Keratinocyte (primary cell): ENCODE measurements around the gene SH3BGRL. TPM values are rescaled to one million over a fixed set of nuclear protein-coding genes. Genes with fewer than 3 reads are reported as not detected.

Experiments
- DNase-seq: peaks from one replicate; pipeline ENCODE4 v3.0.0-alpha.2; 2011; ENCODE audit warnings: low read depth, missing footprints, low spot score
- FAIRE-seq: peaks from 2 replicates; lab custom pipeline; 2011; peaks lifted over from hg19 to GRCh38; lab: Jason Lieb, UNC
- H2AFZ ChIP-seq: 2 replicates; pipeline ENCODE4 v1.6.0; 2012; ENCODE audit warnings: low read length, control low read depth, inconsistent platforms; ENCODE audit not compliant: control insufficient read depth
- H3K27ac ChIP-seq: 2 replicates; pipeline ENCODE4 v1.5.1; 2011; ENCODE audit warnings: low read length; ENCODE audit not compliant: control insufficient read depth, insufficient read depth
- H3K27me3 ChIP-seq: 3 replicates; pipeline ENCODE4 v1.6.0; 2011; ENCODE audit warnings: low read length; ENCODE audit not compliant: control insufficient read depth, insufficient read depth; ENCODE audit errors: extremely low read depth
- H3K36me3 ChIP-seq, 2 experiments: 2 replicates in 1 of 2; 3 replicates in 1 of 2; pipeline ENCODE4 v1.5.1; 2011; ENCODE audit warnings: low read length in 2 of 2, mild to moderate bottlenecking in 1 of 2; ENCODE audit not compliant: control insufficient read depth in 2 of 2, insufficient read depth in 2 of 2; ENCODE audit errors: extremely low read depth in 1 of 2
- H3K4me1 ChIP-seq: 3 replicates; pipeline ENCODE4 v1.5.1; 2011; ENCODE audit warnings: low read length; ENCODE audit not compliant: control insufficient read depth, insufficient read depth; ENCODE audit errors: extremely low read depth
- H3K4me2 ChIP-seq: 3 replicates; pipeline ENCODE4 v1.6.0; 2011; ENCODE audit warnings: low read depth, low read length; ENCODE audit not compliant: control insufficient read depth, insufficient read depth; ENCODE audit errors: extremely low read depth
- H3K4me3 ChIP-seq, 3 experiments: fragments of 200-600 bp in 1 of 3; sonication (generic) in 1 of 3; 2 replicates in 2 of 3; 3 replicates in 1 of 3; pipeline ENCODE4 v1.5.1; 2011 to 2016; ENCODE audit warnings: low read length in 3 of 3, mild to moderate bottlenecking in 3 of 3, control low read depth in 2 of 3, inconsistent platforms in 1 of 3, low read depth in 1 of 3, mixed read lengths in 1 of 3, mixed run types in 1 of 3, moderate library complexity in 1 of 3; ENCODE audit not compliant: control insufficient read depth in 2 of 3, insufficient read depth in 2 of 3; ENCODE audit errors: extremely low read depth in 1 of 3
- H3K79me2 ChIP-seq: 2 replicates; pipeline ENCODE4 v1.6.0; 2012; ENCODE audit warnings: low read length; ENCODE audit not compliant: control insufficient read depth, insufficient read depth
- H3K9ac ChIP-seq: 3 replicates; pipeline ENCODE4 v1.6.0; 2011; ENCODE audit warnings: low read length; ENCODE audit not compliant: control insufficient read depth, insufficient read depth; ENCODE audit errors: extremely low read depth
- H3K9me1 ChIP-seq: 3 replicates; pipeline ENCODE4 v1.6.0; 2011; ENCODE audit warnings: low read length; ENCODE audit not compliant: control insufficient read depth, insufficient read depth; ENCODE audit errors: extremely low read depth
- H3K9me3 ChIP-seq: 2 replicates; pipeline ENCODE4 v1.5.1; 2012; ENCODE audit warnings: low read depth, low read length; ENCODE audit not compliant: control insufficient read depth
- H4K20me1 ChIP-seq: 3 replicates; pipeline ENCODE4 v1.6.0; 2011; ENCODE audit warnings: low read length; ENCODE audit not compliant: control insufficient read depth, insufficient read depth; ENCODE audit errors: extremely low read depth
- EZH2 ChIP-seq: IDR thresholded peaks from one replicate; pipeline ENCODE4 v1.6.1; 2012; ENCODE audit warnings: inconsistent platforms, mild to moderate bottlenecking, low read length, moderate library complexity
- dilution Hi-C: fragments of 300-500 bp; cut with MboI; formaldehyde crosslinking; loops from one replicate; pipeline ENCODE4 v1.7.0; 2020; ENCODE audit warnings: low sequenced_read_pairs; ENCODE audit not compliant: extremely low pct_ligation_motif_present
- polyA plus RNA-seq, 5 experiments: library from polyadenylated mRNA; depleted of rRNA in 3 of 5; stranded (reverse) in 3 of 5; stranded (forward) in 1 of 5; unstranded in 1 of 5; fragments of >200 nt; gene quantifications; 1 replicate in 1 of 5; 2 replicates in 3 of 5; 3 replicates in 1 of 5; pipeline versions ENCODE4 v1.2.1 to v1.2.3, GENCODE V29; 2011 to 2012; ENCODE audit warnings: missing spikeins in 2 of 5, low read depth in 1 of 5, low replicate concordance in 1 of 5
- TF ChIP-seq, protein P1 (sequence below), 3 experiments: IDR thresholded peaks in 1 of 3; conservative IDR thresholded peaks in 1 of 3; optimal IDR thresholded peaks in 1 of 3; 2 replicates in 2 of 3; 3 replicates in 1 of 3; pipeline versions ENCODE3 to v1.5.1; 2011; ENCODE audit warnings: low read length in 3 of 3, mild to moderate bottlenecking in 3 of 3, moderate library complexity in 2 of 3, control low read depth in 1 of 3, inconsistent platforms in 1 of 3; ENCODE audit not compliant: insufficient read depth in 2 of 3; ENCODE audit errors: extremely low read depth in 1 of 3

Gene SH3BGRL
- polyA plus RNA-seq, 1 donor (not counting 4 experiments of a cell fraction or from before 2014, with no cell fraction given), result 82.4 TPM

DNA sequence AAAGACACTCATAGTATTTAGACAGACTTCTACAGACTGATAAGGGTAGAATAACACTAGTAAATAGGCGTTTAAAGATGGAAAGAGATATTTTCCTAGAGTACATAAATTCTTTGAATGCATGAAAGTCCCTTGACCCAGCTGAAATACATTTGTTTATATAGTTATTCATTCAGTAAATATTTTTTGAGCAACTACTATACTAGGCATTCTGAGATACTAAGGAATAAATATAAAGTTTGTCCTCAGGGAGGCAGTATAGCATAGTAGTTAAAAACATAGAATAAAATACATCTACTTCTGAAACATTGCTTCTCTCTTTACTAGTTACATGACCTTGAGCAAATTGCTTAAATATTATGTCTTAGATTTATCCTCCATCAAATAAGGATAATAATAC lies 27.6 kb upstream of the SH3BGRL start:
- no peak overlapping the region for H3K9ac ChIP-seq
- H3K4me2 ChIP-seq, result no peak overlapping the region
- no peak for DNase-seq
- no peaks in the 10 kb centered on the region for H3K36me3 ChIP-seq
- H2AFZ ChIP-seq, result no peak overlapping the region
- no peaks in the 10 kb centered on the region for H3K9me3 ChIP-seq
- no peak overlapping the region for H3K4me3 ChIP-seq
- H3K79me2 ChIP-seq, result no peaks in the 10 kb centered on the region
- H3K9me1 ChIP-seq, result no peaks in the 10 kb centered on the region
- H3K4me1 ChIP-seq, result no peaks in the 10 kb centered on the region
- dilution Hi-C loops, result no loop called here
- FAIRE-seq, result no peak
- H4K20me1 ChIP-seq, result no peaks in the 10 kb centered on the region
- H3K27me3 ChIP-seq, result no peaks in the 10 kb centered on the region
- H3K27ac ChIP-seq, result no peak overlapping the region
- TF ChIP-seq, protein P1, sequence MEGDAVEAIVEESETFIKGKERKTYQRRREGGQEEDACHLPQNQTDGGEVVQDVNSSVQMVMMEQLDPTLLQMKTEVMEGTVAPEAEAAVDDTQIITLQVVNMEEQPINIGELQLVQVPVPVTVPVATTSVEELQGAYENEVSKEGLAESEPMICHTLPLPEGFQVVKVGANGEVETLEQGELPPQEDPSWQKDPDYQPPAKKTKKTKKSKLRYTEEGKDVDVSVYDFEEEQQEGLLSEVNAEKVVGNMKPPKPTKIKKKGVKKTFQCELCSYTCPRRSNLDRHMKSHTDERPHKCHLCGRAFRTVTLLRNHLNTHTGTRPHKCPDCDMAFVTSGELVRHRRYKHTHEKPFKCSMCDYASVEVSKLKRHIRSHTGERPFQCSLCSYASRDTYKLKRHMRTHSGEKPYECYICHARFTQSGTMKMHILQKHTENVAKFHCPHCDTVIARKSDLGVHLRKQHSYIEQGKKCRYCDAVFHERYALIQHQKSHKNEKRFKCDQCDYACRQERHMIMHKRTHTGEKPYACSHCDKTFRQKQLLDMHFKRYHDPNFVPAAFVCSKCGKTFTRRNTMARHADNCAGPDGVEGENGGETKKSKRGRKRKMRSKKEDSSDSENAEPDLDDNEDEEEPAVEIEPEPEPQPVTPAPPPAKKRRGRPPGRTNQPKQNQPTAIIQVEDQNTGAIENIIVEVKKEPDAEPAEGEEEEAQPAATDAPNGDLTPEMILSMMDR (optimal IDR thresholded peaks at IDR 0.05 in 1 of 3, IDR thresholded peaks at IDR 0.05 in 1 of 3, conservative IDR thresholded peaks at IDR 0.05 in 1 of 3; ENCODE audit: extremely low read depth in 1 of 3, insufficient read depth in 2 of 3, low read length in 3 of 3), result no peak
- TF ChIP-seq EZH2, result no peak

DNA sequence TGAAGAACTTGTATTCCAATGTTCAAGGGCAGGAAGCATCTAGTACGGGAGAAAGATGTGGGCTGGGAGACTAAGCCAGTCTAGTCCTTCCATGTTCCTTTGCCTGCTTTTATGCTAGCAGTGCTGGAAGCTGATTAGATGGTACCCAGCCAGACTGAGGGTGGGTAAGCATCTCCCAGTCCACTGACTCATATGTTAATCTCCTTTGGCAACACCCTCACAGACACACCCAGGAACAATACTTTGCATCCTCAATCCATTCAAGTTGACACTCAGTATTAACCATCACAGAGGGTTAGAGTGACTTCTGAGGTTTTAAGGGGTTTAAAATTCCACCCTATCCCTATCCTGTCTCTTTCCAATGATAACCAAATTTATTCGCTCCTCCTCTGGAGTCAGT lies 6.6 kb upstream of the SH3BGRL start:
- Histone ChIP-seq H3K4me2 (no peak overlapping the region), H3K27ac (no peak overlapping the region), H2AFZ (no peak overlapping the region), H3K9me1 (no peaks in the 10 kb centered on the region), H3K79me2 (no peaks in the 10 kb centered on the region), H3K27me3 (no peaks in the 10 kb centered on the region), H3K9me3 (no peaks in the 10 kb centered on the region), H3K36me3 (no peaks in the 10 kb centered on the region), H3K4me1 (no peaks in the 10 kb centered on the region), H3K9ac (no peak overlapping the region), H3K4me3 (no peak overlapping the region), H4K20me1 (no peaks in the 10 kb centered on the region)
- no peak for DNase-seq
- TF ChIP-seq, protein P1 (optimal IDR thresholded peaks at IDR 0.05 in 1 of 3, IDR thresholded peaks at IDR 0.05 in 1 of 3, conservative IDR thresholded peaks at IDR 0.05 in 1 of 3; ENCODE audit: extremely low read depth in 1 of 3, insufficient read depth in 2 of 3, low read length in 3 of 3), result no peak
- TF ChIP-seq EZH2, result no peak
- dilution Hi-C loops, result no loop called here
- FAIRE-seq, result no peak
